ENCODE data around the gene MCM3. TPM values are rescaled to one million over a fixed set of nuclear protein-coding genes. Genes with fewer than 3 reads are reported as not detected.

Gene MCM3
- total and polyA plus RNA-seq, 12 donors: 10.5 to 65.5 (median 25.0) TPM

DNA sequence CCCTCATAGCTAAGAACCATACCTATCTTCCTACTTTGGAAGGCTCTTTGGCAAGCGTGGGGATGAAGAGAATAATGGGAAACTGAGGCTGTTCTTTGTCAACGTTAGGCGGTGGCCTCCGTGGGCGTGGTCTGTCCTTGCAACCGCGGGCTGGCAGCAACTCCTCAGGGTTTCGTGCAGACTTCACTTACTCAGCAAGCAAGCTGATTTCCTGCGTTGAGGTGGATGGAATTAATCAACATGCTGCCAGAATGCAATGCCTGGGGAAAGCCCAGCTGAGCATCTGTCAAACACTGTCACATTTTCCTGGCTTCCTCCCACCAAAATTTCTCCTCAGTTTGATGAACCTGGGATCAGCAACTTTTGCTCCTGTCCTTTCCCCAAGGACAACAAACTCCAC lies 31.0 kb downstream of the MCM3 start:
- intact Hi-C loops (cut with DNase I): no loop called here
- no peak for DNase-seq
- no peak for TF ChIP-seq POLR2A (IDR thresholded peaks at IDR 0.05)
- TF ChIP-seq, protein P1, sequence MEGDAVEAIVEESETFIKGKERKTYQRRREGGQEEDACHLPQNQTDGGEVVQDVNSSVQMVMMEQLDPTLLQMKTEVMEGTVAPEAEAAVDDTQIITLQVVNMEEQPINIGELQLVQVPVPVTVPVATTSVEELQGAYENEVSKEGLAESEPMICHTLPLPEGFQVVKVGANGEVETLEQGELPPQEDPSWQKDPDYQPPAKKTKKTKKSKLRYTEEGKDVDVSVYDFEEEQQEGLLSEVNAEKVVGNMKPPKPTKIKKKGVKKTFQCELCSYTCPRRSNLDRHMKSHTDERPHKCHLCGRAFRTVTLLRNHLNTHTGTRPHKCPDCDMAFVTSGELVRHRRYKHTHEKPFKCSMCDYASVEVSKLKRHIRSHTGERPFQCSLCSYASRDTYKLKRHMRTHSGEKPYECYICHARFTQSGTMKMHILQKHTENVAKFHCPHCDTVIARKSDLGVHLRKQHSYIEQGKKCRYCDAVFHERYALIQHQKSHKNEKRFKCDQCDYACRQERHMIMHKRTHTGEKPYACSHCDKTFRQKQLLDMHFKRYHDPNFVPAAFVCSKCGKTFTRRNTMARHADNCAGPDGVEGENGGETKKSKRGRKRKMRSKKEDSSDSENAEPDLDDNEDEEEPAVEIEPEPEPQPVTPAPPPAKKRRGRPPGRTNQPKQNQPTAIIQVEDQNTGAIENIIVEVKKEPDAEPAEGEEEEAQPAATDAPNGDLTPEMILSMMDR (IDR thresholded peaks at IDR 0.05): no peak

DNA sequence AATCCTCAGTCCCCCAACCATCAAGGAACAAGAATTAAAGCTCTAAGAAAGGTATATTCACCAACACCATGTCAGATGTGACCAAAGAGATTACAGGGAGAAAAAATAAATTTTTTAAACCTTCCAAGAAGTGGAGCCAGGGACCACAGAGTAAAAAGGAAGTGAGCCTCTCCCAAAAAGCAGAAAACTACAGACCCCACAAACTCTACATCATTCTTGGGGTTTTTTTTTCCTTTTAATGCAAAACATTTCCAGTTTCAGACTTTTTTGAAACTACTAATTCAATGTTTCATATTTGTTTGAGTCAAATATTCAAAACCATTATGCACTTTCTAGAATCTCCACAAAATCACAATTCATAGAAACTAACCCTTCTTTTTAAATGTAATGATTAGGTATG lies 33.4 kb downstream of the MCM3 start:
- no peaks in the 10 kb centered on the region for H3K36me3 ChIP-seq (replicated peaks in 1 of 2)
- no peak for DNase-seq
- intact Hi-C loops (cut with DNase I): no loop called here
- H3K27me3 ChIP-seq: no peaks in the 10 kb centered on the region
- no peak overlapping the region for H3K27ac ChIP-seq
- no peaks in the 10 kb centered on the region for H3K9me3 ChIP-seq (replicated peaks in 1 of 3)
- no peak overlapping the region for H3K4me3 ChIP-seq
- no peaks in the 10 kb centered on the region for H3K4me1 ChIP-seq (replicated peaks in 1 of 2)
- TF ChIP-seq, protein P1 (IDR thresholded peaks at IDR 0.05): no peak
- no peak for TF ChIP-seq POLR2A (IDR thresholded peaks at IDR 0.05)

More for the DNA sequence above, 31.0 kb downstream of the MCM3 start:
- Histone ChIP-seq H3K4me3 (no peak overlapping the region), H3K4me1 (replicated peaks in 1 of 2) (no peaks in the 10 kb centered on the region), H3K36me3 (replicated peaks in 1 of 2) (no peaks in the 10 kb centered on the region), H3K27ac (no peak overlapping the region), H3K9me3 (replicated peaks in 1 of 3) (no peaks in the 10 kb centered on the region), H3K27me3 (no peaks in the 10 kb centered on the region)
- WGBS, 4 donors: 25 to 41% (median 28%) methylated on average over 9 of the region's 9 CpGs

DNA sequence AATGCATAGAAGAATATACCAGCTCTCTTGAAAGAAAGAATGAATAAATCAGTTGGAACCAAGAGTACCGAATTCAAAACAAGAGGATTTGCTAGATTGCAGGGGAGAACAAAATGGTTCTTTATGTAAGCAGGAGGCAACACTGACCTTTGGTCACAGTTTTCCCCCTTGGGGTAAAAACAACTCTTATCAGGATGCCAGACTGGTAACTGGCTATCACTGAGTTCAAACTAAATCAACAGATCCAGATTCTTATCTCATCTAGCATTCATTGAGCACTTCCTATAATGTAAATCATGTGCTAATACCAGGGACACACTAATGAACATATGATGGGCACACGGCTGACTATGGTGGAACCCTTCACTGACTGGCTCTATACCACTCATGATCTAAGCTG lies 35.5 kb downstream of the MCM3 start:
- H3K27ac ChIP-seq: no peak overlapping the region
- H3K9me3 ChIP-seq (replicated peaks in 1 of 3): no peaks in the 10 kb centered on the region
- intact Hi-C loops (cut with DNase I): loop anchor here in 1 of 2 donors (10.0 kb wide), 1 partner anchor 1284 kb away; no protein-coding TSS in a partner anchor
- DNase-seq: no peak
- H3K36me3 ChIP-seq (replicated peaks in 1 of 2): no peaks in the 10 kb centered on the region
- no peaks in the 10 kb centered on the region for H3K4me1 ChIP-seq (replicated peaks in 1 of 2)
- no peaks in the 10 kb centered on the region for H3K27me3 ChIP-seq
- 46 to 61% (median 56%) methylated on average over 2 of the region's 2 CpGs for WGBS, 4 donors
- H3K4me3 ChIP-seq: no peak overlapping the region
- TF ChIP-seq, protein P1 (IDR thresholded peaks at IDR 0.05): no peak
- TF ChIP-seq POLR2A (IDR thresholded peaks at IDR 0.05): no peak

DNA sequence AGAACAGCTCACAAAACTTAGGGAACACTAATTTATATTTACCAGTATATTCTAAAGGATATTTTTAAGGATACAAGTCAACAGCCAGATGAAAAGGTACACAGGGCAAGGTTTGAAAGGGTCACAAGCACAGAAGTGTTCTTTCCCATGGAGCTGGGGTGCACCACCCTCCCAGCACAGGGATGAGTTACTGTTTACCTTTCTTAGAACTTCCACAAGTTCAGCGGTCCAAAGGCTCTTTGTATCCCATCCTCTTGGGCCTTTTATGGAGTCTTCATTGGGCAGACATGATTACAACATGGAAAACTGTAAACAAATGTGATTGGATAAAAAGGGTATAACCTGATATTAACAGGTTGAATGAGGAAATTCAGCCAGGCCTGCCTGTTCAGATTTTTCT lies 39.1 kb downstream of the MCM3 start:
- no peak overlapping the region for H3K4me3 ChIP-seq
- no peaks in the 10 kb centered on the region for H3K4me1 ChIP-seq (replicated peaks in 1 of 2)
- intact Hi-C loops (cut with DNase I): loop anchor here in 1 of 2 donors (10.0 kb wide), 1 partner anchor 1281 kb away; no protein-coding TSS in a partner anchor
- H3K36me3 ChIP-seq (replicated peaks in 1 of 2): no peaks in the 10 kb centered on the region
- TF ChIP-seq POLR2A (IDR thresholded peaks at IDR 0.05): no peak
- TF ChIP-seq, protein P1 (IDR thresholded peaks at IDR 0.05): no peak
- no peak for DNase-seq
- 79 to 92% (median 85%) methylated on average over 1 of the region's 1 CpG for WGBS, 4 donors
- H3K27ac ChIP-seq: no peak overlapping the region
- no peaks in the 10 kb centered on the region for H3K9me3 ChIP-seq (replicated peaks in 1 of 3)
- no peaks in the 10 kb centered on the region for H3K27me3 ChIP-seq
